ENCODE results near the gene KLHL3. TPM values are rescaled to one million over a fixed set of nuclear protein-coding genes. Genes with fewer than 3 reads are reported as not detected.

Gene KLHL3
- total RNA-seq, 1 experiment from 2014 or later, result 13.6 TPM

- ChIA-PET POLR2A (ENCODE audit: unreplicated experiment) (interaction anchor here (0.7 kb wide), 1 partner anchor 19 kb away, joined by 7 read pairs; no protein-coding TSS in a partner anchor), CTCF (interaction anchor here (0.5 kb wide), 1 partner anchor 799 kb away, joined by 4 read pairs; no protein-coding TSS in a partner anchor)
- no peaks in the 10 kb centered on the region for H3K27me3 ChIP-seq (ENCODE audit: insufficient read depth, low read depth)
- intact Hi-C loops (cut with micrococcal nuclease; ENCODE audit: unreplicated experiment), result no loop called here
- TF ChIP-seq CTCF (conservative IDR thresholded peaks at IDR 0.05), result no peak
- TF ChIP-seq EZH2 (IDR thresholded peaks at IDR 0.05; ENCODE audit: low read depth), result no peak
- H3K4me2 ChIP-seq, result no peak overlapping the region
- H3K4me3 ChIP-seq, result no peak overlapping the region
- no peaks in the 10 kb centered on the region for H3K79me2 ChIP-seq (ENCODE audit: low read depth)
- H2AFZ ChIP-seq, result no peak overlapping the region
- DNase-seq, result no peak
- H4K20me1 ChIP-seq (ENCODE audit: insufficient read depth), result no peaks in the 10 kb centered on the region
- H3F3A ChIP-seq (ENCODE audit: insufficient read depth, low read depth), result no peaks in the 10 kb centered on the region
- H3K36me3 ChIP-seq (ENCODE audit: low read depth), result no peaks in the 10 kb centered on the region
- no TSS peak for BruUV-seq (replicated peaks)
- H3K9me2 ChIP-seq (ENCODE audit: insufficient read depth), result no peaks in the 10 kb centered on the region
- no peaks in the 10 kb centered on the region; the same call in 1 of the 2 replicates for H3K9me3 ChIP-seq (ENCODE audit: insufficient read depth, low read depth)
- no peak overlapping the region for H3K27ac ChIP-seq
- H3K4me1 ChIP-seq (replicated peaks; ENCODE audit: insufficient read depth), result no peaks in the 10 kb centered on the region
Measured at GRCh38 chr5:137635521-137635921, 100.4 kb downstream of the KLHL3 start.

DNA sequence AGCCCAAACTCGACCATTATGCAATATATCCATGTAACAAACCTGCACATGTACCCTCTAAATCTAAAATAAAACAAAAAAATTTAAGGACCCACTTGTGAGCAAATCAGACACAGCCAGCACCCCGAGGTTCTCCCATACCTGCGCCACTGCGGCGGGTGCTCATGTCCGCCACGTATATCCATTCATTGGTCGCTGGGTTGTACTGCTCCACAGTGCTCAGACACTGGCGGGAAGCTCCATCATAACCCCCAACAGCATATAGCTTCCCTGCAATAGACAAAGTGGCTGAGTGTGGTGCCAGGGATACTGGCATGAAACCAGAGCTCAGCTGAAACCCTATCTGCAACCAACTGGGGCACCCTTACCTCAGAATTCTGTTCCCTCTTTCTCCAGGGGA is 102.0 kb downstream of the KLHL3 start:
- no peak overlapping the region for H3K27ac ChIP-seq
- H3K79me2 ChIP-seq (ENCODE audit: low read depth), result no peaks in the 10 kb centered on the region
- DNase-seq, result no peak
- H4K20me1 ChIP-seq (ENCODE audit: insufficient read depth), result no peaks in the 10 kb centered on the region
- H3K9me2 ChIP-seq (ENCODE audit: insufficient read depth), result no peaks in the 10 kb centered on the region
- ChIA-PET CTCF (no interaction called here), POLR2A (ENCODE audit: unreplicated experiment) (no interaction called here)
- intact Hi-C loops (cut with micrococcal nuclease; ENCODE audit: unreplicated experiment), result no loop called here
- H2AFZ ChIP-seq, result no peak overlapping the region
- BruUV-seq (replicated peaks), result no TSS peak
- no peak overlapping the region for H3K4me2 ChIP-seq
- H3K4me3 ChIP-seq, result no peak overlapping the region
- no peaks in the 10 kb centered on the region; the same call in 1 of the 2 replicates for H3K9me3 ChIP-seq (ENCODE audit: insufficient read depth, low read depth)
- no peaks in the 10 kb centered on the region for H3K4me1 ChIP-seq (replicated peaks; ENCODE audit: insufficient read depth)
- H3F3A ChIP-seq (ENCODE audit: insufficient read depth, low read depth), result no peaks in the 10 kb centered on the region
- H3K27me3 ChIP-seq (ENCODE audit: insufficient read depth, low read depth), result no peaks in the 10 kb centered on the region
- no peaks in the 10 kb centered on the region for H3K36me3 ChIP-seq (ENCODE audit: low read depth)
- TF ChIP-seq EZH2 (IDR thresholded peaks at IDR 0.05; ENCODE audit: low read depth), result no peak
- TF ChIP-seq CTCF (conservative IDR thresholded peaks at IDR 0.05), result no peak

DNA sequence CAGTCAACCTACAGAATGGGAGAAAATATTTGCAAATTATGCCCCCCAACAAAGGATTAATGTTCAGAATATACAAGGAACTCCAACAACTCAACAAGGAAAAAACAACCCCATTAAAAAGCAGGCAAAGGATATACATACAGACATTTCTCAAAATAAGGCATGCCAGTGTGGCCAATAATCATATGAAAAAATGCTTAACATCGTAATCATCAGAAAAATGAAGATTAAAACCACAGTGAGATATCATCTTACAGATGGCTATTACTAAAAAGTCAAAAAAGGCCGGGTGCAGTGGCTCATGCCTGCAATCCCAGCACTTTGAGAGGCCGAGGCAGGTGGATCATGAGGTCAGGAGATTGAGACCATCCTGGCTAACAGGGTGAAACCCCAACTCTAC is 103.2 kb downstream of the KLHL3 start:
- no TSS peak for BruUV-seq (replicated peaks)
- Histone ChIP-seq H3K9me2 (ENCODE audit: insufficient read depth) (no peaks in the 10 kb centered on the region), H3K4me1 (replicated peaks; ENCODE audit: insufficient read depth) (no peaks in the 10 kb centered on the region), H2AFZ (no peak overlapping the region), H3K36me3 (ENCODE audit: low read depth) (no peaks in the 10 kb centered on the region), H3K9me3 (ENCODE audit: insufficient read depth, low read depth) (no peaks in the 10 kb centered on the region; the same call in 1 of the 2 replicates), H3K4me2 (no peak overlapping the region), H3F3A (ENCODE audit: insufficient read depth, low read depth) (no peaks in the 10 kb centered on the region), H3K79me2 (ENCODE audit: low read depth) (no peaks in the 10 kb centered on the region), H4K20me1 (ENCODE audit: insufficient read depth) (no peaks in the 10 kb centered on the region), H3K27ac (no peak overlapping the region), H3K27me3 (ENCODE audit: insufficient read depth, low read depth) (no peaks in the 10 kb centered on the region), H3K4me3 (no peak overlapping the region)
- intact Hi-C loops (cut with micrococcal nuclease; ENCODE audit: unreplicated experiment), result no loop called here
- TF ChIP-seq CTCF (conservative IDR thresholded peaks at IDR 0.05) (no peak), EZH2 (IDR thresholded peaks at IDR 0.05; ENCODE audit: low read depth) (no peak)
- no peak for DNase-seq
- CTCF ChIA-PET, result interaction anchor here (0.6 kb wide), 1 partner anchor 11 kb away, joined by 6 read pairs; no protein-coding TSS in a partner anchor
- POLR2A ChIA-PET (ENCODE audit: unreplicated experiment), result no interaction called here

Measured in PC-9 (cell line).